Suppressor macrophage (primary cell): ENCODE results near the gene SLC16A11.
A peak's percentile ranks its signal among the peaks of the same experiment; 100 is the strongest.
"Not testable (repeated sequence)": the region's sequence is repeated elsewhere in the genome, so short reads cannot be mapped to it uniquely, and the experiment has no call there.

Experiments used
- DNase-seq, 4 experiments: peaks; one replicate each; pipeline ENCODE4 v3.0.0-alpha.2; 2020 to 2022

The SLC16A11 gene

DNA sequence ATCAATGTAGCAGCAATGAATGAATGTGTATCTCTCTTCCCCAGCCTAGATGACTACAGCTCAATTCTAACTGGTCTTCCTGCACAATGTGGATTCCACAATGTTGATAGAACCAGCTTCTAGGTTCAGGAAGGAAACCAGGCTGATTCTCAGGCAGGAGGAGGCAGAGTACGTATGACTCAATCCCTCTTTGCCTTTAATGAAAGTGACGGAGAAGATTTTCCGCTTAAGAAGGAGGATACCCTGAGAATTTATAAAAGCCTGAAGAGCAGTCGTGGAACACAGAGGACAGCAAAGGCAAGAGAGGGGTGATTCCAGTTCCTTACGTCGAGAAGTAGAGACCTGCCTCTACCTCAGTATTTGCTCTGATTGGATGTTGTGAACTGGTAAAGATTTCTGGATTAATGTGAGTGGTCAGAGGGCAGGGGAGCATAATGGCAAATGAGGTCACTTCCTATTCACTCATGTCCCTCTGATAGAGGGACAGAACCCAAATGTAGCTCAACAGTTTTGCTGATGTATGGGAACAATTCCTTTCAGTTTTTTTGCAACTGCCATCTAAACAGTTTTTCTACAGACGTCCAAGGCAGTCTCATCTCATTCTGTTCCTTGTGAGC, 15.0 kb upstream of the SLC16A11 start:
- DNase-seq: peak in 2 of 4 experiments; percentile 23 to 50

DNA sequence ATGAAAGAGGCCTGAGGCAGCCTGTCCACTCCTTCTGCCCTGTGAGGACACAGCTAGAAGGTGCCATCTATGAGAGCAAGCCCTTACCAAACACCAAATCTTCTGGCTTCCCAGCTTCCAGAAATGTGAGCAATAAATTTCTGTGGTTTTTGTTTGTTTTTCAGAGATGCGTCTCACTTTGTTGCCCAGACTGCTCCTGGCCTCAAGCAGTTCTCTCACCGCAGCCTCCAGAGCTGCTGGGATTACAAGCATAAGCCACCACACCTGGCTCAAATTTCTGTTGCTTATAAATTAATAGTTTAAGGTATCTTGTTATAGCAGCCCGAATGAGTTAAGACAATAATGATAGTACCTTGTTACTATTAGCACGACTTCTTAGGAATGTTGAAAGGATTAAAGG, 12.5 kb upstream of the SLC16A11 start:
- no peak for DNase-seq

DNA sequence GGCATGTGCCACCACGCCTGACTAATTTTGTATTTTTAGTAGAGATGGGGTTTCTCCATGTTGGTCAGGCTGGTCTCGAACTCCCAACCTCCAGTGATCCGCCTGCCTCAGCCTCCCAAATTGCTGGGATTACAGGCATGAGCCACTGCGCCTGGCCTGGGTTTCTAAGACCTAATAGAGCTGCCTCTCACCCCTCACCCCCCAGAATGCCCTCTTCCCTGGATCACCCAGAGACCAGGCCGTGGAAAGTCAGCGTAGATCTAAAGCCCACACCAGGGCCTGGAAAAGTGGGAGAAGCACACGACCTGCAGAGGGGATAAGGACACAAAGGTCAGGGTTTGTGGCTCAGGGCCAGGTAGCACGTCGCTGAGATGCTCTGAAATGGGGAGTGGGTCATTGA, 6.7 kb upstream of the SLC16A11 start:
- not testable (repeated sequence) for DNase-seq

DNA sequence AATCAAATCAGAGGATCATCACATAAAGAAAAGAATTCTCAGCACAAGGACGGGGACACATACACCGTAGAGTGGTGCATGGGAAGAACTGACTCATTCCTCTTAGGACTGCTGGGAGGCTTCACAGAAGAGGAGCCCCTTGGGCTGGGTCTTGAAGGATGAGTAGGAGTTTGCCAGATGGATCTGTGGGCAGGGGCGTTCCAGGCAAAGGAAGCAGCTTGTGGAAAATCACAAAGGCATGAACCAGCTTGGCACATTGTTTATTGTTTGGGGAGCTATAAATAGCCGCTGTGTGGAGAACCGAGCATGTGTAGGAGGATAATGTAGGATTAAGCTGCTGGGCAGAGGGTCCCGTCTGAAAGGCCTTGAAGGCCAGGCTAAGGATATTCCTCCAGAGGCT, 5.1 kb upstream of the SLC16A11 start:
- no peak for DNase-seq

DNA sequence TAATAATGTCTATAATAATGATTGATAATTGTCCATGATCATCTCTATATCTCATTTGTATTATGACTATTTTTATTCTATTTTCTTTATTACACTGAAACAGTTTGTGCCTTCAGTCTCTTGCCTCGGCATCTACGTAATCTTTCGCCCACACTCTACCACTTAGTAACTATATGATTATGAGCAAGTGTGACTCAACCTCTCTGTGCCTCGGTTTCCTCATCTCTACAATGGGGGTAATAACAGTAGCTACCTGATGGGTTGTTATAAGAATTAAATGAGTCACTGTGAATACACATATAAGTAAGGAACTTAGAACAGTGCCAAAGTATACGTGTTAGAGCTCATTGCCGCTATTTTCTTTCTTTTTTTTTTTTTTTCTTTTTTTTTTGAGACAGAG, 3.7 kb upstream of the SLC16A11 start:
- no peak for DNase-seq

DNA sequence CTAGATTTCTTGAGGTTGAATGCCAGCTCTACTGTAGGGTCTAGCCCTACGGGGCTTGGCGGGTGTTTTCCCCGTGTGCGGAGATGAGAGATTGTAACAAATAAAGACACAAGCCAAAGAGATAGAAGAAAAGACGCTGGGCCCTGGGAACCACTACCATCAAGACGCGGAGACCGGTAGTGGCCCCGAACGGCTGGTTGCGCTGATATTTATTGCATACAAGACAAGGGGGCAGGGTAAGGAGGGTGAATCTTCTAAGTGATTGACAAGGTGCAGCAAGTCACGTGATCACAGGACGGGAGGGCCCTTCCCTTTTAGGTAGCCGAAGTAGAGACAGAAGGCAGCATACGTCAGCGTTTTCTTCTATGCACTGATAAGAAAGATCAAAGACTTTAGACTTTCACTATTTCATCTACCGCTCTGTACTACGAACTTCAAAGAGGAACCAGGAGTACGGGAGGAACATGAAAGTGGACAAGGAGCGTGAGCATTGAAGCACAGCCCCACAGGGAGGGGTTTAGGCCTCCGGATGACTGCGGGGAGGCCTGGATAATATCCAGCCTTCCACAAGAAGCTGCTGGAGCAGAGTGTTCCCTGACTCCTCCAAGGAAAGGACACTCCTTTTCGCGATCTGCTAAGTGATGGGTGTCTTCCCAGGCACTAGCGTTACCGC, 3.0 kb upstream of the SLC16A11 start:
- peak in 3 of 4 experiments; percentile 24 to 38 (median 35) for DNase-seq

DNA sequence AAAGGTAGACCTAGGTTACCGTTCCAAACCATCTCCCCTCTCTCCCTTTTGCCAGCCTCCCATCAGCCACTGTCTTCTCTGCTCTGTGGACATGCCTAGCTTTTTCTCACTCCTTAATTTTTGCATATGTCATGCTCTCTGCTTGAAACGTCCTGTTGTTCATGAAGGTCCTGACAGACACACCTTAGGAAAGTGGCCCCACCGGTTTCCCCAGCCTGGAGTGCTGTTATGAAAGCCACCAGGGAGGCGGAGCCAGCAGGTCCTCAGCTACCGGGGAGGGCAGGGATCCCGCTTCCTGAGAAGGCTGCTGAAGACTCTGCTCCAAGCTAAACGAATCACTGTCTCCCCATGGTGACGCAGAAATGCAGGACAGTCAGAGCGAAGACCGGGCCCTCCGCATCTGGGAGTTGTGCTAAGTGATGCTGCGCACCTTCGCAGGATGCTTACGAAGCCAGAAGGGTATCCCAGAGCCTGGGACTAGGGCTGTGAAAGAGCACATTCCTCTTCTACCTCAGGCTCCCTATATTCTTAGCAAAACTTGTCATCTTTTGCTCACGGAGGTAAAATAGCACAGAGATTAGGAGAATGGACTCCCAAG, 2.3 kb upstream of the SLC16A11 start:
- DNase-seq: no peak

DNA sequence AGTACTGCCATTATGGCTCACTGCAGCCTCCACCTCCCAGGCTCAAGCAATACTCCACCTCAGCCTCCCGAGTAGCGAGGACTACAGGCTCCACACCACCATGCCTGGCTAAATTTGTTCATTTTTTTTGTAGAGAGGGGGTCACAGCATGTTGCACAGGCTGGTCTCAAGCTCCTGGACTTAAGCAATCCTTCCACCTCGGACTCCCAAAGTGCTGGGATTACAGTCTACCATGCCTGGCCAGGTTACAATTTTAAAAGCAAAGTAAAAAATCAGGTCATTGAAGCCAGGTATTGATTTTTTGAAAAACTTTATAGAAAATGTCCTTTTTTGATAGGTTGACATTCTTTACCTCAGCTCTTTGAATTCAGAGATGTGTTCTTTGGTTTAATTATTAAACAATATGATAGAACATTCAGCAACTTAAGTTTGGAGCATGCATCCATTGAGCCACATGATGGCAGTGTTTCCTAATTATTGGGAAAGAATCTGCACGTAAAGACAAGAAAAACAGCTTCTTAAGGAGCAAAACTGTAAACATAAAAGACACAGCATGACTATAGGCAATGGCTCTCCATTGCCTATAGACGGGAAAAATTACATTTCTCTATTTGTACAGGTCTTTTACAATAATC, 1.7 kb upstream of the SLC16A11 start:
- peak; percentile 71 to 88 (median 80) for DNase-seq

DNA sequence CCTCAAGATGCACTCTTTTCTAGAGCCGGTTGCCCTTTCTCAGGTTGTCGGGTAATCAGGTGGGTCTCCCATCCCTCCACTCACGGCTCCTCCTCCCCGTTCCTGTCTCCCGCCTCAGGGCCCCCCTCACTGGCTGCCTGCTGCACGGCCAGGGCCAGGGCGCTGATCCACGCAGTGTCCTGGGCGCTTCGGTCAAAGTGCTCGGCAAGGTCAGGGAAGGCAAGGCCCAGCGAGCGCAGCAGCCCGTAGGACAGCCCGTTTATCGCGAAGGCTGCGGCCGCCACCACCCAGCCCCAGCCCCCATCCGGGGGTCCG, 753 bp downstream of the SLC16A11 start:
- no peak for DNase-seq

DNA sequence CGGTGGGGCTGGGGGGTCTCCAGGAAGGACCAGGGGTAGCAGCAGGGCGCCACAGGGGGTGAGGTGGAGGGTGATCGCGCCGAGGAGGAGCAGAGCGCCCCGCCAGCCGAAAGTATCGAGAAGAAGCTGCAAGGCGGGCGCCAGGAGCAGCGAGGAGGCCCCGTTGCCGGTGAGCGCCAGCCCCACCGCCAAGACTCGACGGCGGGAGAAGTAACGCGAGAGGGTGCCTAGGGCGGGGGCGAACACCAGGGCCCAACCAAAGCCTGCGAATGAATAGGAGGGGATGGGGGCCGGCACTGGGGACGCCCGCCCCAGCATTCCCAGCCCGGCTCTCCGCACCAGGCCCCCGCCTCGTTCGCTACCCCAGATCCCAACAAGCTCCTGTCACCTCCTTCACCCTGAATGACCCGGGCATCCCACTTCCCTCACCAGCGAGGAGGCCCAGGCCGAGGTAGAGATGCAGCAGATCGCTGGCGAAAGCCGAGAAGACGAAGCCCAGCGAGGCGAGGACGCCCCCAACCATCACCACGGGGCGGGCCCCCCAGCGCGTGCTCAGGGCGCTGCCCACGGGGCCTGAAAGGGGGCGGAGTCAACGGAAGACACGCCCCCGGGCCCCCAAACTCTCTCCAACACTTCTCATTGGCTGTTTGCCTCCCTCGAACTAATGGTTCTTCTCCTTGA, 1.3 kb downstream of the SLC16A11 start:
- DNase-seq: peak in 2 of 4 experiments; percentile 24 to 35

DNA sequence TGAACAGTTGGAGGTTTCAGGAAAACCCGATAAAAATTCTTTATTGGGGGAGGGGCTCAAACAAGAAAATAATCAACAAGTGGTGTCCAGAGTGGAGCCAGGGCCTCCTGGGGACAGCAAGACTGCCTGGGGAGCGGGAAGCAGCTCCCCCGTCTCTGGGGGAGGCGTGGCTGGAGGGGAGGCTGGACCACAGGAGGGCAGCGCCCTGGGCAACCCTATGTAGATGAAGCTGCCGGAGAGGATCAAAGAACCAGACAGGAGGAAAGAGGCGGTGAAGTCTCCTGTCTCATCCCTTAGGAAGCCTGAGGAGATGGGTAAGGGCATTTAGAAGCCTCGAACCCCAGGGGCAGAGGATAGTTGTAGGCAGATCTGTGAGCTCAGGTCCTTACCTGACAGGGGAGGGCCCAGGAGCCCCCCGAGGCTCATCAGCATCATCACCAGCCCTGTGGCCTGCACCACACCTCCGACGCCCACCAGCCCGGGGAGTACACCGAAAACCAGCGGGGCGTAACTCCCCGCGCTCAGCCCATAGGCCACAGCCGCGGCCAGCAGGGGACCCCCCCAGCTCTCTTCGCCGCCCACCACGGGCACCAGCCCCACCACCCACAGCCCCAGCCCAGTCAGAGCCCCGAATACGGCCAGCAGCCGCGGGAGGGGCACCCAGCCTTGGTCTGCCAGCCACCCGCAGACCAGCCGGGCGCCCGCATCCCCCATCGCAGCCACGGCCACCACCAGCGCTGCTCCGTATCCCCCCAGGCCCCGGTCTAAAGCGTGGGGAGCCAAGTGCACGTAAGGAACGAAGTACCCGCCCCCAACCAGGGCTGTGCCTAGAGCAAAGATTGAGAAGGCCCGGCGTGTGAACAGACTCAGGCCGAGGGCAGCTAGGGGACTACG, 2.0 kb downstream of the SLC16A11 start:
- no peak for DNase-seq

DNA sequence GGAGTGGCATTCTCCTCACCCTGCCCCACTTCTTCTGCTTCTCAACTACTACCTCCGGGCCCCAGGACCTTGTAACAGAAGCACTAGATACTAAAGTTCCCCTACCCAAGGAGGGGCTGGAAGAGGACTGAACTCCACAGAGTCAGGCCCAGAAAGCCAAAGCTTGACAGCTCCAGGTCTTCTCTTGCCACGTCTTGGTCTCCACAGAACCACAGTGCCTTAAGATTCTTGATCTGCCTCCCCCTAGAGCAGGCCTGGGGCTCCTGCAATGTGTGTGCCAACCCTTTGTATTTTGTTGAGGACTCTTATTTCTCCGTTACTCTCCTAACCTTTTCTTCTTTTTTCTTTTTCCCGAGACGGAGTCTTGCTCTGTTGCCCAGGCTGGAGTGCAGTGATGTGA, 4.1 kb downstream of the SLC16A11 start:
- DNase-seq: no peak

DNA sequence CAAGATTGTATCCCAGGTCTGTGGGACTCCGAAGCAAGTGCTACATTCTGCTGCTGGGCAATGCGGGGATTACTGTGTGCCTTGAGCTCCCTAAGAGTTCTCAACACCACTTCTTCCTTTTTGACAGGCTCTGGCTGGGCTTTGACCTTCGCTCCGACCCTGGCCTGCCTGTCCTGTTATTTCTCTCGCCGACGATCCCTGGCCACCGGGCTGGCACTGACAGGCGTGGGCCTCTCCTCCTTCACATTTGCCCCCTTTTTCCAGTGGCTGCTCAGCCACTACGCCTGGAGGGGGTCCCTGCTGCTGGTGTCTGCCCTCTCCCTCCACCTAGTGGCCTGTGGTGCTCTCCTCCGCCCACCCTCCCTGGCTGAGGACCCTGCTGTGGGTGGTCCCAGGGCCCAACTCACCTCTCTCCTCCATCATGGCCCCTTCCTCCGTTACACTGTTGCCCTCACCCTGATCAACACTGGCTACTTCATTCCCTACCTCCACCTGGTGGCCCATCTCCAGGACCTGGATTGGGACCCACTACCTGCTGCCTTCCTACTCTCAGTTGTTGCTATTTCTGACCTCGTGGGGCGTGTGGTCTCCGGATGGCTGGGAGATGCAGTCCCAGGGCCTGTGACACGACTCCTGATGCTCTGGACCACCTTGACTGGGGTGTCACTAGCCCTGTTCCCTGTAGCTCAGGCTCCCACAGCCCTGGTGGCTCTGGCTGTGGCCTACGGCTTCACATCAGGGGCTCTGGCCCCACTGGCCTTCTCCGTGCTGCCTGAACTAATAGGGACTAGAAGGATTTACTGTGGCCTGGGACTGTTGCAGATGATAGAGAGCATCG, 5.6 kb downstream of the SLC16A11 start:
- DNase-seq: no peak

DNA sequence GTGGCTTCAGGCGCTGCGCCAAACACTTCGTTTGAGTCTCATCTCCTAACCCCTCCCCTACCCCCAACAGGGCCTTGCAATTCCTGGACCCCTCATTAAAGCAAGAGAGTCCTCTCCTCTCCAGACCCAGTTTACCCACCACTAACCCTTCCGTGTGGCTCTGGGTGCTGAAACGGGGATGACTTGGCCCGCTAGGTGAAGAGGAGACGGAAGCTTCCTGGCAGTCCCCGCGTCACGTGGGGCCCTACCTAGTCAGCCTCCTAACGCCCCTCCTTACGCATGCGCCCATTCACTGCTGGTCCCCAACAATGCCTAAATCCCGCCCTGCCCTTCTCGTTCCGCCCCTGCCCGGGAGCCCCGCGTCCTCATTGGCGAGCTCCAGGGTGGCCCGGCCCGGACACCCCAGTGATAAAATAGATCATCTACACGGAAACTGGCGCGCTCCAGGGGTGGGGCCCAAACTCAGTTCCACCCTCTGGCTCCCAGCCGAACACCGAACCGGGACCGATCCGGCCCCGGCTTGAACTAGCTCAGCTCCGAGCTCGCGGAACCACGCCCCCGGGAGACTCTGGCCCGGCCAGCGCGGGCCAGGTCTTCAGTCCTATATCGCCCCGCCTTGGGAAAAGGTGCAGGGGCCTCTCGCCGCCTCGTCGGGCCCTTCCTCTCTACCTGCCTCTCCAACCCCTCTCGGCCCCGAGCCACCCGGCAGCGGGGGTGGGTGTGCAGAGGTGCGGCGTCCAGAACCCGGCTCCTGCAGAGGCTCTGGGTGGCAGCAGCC, 8.1 kb downstream of the SLC16A11 start, which contains the start of gene SLC16A13:
Gene SLC16A13, plus strand, starts transcription at position 425 of the 778 bp plus-strand sequence. CDS start 368 bp downstream, outside the sequence.
- peak; percentile 96 to 98 (median 98) for DNase-seq

DNA sequence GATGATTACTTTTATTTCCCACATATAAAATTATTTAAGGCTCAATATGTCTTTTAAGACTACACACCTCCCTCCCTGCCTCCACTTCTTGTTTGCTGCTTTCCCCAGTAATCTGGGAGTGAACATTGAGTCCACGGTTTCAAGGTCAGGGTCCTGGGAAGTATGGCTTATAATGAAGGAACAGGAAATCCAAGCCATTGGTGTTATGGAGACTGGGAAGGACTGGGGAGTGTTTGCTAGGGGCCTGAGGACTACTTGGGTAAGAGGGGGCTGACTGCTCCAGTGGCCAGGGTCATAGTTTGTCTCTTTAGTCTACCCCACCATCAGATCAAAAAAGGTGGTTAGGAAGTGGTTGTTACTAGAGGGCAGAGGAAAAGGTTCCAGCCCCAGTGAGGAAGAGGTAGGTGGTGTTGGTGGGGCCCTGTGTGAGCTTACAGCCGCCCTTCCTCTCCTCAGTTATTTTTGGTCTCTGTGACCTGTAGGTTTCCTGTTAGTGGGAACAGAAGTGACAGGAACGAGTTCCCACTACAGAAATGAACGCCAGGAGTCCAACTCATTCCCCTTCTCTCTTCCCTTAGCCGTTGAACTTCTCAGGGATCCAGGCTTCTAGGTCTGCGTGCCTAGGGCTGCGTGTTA, 8.8 kb downstream of the SLC16A11 start:
- DNase-seq: no peak

DNA sequence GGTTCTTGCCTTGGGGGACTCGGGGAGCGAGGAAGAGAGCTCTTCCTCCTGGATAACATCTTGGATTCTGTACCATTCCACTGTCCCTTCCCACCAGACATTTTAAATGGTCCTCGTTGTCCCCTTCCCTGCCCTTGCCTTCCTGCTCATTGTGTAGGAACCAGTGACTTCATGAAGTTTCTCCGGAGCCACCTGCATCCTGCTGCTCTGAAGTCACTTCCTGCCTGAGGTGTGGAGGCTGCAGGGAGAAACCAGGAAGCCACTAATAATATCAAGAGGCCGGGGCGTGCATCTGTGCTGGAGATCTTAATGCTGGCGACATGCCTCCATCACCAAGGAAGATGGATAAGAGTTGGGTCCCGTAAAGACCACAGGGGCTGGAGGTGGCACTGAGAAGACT, 14.2 kb downstream of the SLC16A11 start:
- DNase-seq: peak; percentile 37 to 67 (median 64)

DNA sequence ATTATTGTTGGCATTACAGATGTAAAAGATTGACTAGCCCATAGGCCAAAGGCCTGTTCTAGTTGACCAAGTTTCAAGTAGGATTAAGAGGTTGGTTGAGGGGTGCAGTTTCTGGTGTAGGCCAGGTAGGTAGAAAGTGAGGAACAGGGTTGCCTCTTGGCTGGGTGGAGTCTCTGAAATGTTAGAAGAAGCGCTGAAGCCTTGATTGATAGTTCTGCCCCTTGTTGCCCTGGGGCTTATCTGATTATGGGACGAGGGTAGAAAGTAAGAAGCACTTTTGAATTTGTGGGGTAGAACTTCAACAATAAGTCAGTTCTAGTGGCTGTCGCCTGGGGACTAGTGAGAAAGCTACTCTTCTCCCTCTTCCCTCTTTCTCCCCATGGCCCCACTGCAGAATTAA, 14.8 kb downstream of the SLC16A11 start:
- no peak for DNase-seq

DNA sequence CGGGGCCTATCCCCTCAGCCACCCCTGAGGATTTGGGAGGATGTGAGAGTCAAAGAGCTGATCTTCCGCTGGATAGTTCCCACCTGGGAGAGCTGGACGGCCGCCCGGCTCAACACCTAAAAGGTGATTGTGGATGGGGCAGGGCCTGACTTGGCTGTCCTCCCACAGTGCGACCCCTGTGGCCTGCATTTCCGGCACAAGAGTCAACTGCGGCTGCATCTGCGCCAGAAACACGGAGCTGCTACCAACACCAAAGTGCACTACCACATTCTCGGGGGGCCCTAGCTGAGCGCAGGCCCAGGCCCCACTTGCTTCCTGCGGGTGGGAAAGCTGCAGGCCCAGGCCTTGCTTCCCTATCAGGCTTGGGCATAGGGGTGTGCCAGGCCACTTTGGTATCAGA, 16.6 kb downstream of the SLC16A11 start:
- no peak for DNase-seq

DNA sequence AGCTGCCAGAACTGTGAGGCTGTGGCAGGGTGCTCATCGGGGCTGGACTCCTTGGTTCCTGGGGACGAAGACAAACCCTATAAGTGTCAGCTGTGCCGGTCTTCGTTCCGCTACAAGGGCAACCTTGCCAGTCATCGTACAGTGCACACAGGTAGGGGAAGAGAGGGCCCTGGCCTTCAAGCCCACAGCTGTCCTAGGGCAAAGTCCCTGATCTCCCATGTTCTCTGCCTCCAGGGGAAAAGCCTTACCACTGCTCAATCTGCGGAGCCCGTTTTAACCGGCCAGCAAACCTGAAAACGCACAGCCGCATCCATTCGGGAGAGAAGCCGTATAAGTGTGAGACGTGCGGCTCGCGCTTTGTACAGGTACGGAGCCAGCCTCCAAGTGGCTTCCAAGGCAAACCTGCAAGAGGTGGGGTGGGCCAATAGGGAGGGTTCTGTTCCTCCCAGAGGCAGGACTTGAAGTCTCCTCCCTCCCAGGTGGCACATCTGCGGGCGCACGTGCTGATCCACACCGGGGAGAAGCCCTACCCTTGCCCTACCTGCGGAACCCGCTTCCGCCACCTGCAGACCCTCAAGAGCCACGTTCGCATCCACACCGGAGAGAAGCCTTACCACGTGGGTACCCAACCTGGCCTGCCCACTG, 17.3 kb downstream of the SLC16A11 start:
- DNase-seq: no peak
